GM12878 (cell line): ENCODE results near the gene FOXP1. TPM values are rescaled to one million over a fixed set of nuclear protein-coding genes. Genes with fewer than 3 reads are reported as not detected.

Experiments used
- ATAC-seq: fragments of 200-7000 bp; cut with Tn5 transposase; 3 replicates; pipeline ENCODE4 v1.9.1; 2020; ENCODE audit warnings: mild to moderate bottlenecking, moderate library complexity
- BruUV-seq: library from RNA; stranded (reverse); fragments of 400-500 nt; replicated peaks from 2 replicates; lab custom pipeline; 2021; lab: Mats Ljungman, UMichigan
- CTCF ChIA-PET: fragments of 300-600 bp; sonication (Branson Sonifier 250); formaldehyde crosslinking; extraction: SDS; loops from one replicate; lab custom pipeline; 2021; ENCODE audit warnings: inconsistent platforms; lab: Yijun Ruan, JAX
- POLR2A ChIA-PET: fragments of 350-600 bp; formaldehyde crosslinking; extraction: SDS; loops from one replicate; lab custom pipeline; 2021; ENCODE audit warnings: inconsistent platforms; lab: Charles Lee
- RAD21 ChIA-PET: fragments of 300-600 bp; sonication (Branson Sonifier 250); formaldehyde crosslinking; loops from one replicate; lab custom pipeline; 2023; ENCODE audit warnings: antibody characterized with exemption; ENCODE audit not compliant: unreplicated experiment; lab: Charles Lee
- SMC1A ChIA-PET: fragments of 300-600 bp; sonication (Branson Sonifier 250); formaldehyde crosslinking; loops from one replicate; lab custom pipeline; 2023; ENCODE audit not compliant: unreplicated experiment, uncharacterized antibody; lab: Charles Lee
- DNase-seq: peaks from one replicate; pipeline ENCODE4 v3.0.0-alpha.2; 2011; ENCODE audit warnings: low read depth, low spot score
- FAIRE-seq: peaks from 3 replicates; lab custom pipeline; 2011; peaks lifted over from hg19 to GRCh38; lab: Jason Lieb, UNC
- H2AFZ ChIP-seq: 2 replicates; pipeline ENCODE4 v1.6.0; 2011; ENCODE audit warnings: low read depth, low read length, control low read depth; ENCODE audit not compliant: control insufficient read depth
- H3K27ac ChIP-seq: 2 replicates; pipeline ENCODE4 v1.5.1; 2011; ENCODE audit warnings: control low read depth; ENCODE audit not compliant: control insufficient read depth, insufficient read depth
- H3K27me3 ChIP-seq, 2 experiments: replicated peaks in 1 of 2; 2 replicates each; pipeline versions ENCODE4 v1.6.0 to v1.6.1; 2011; ENCODE audit warnings: low read length in 1 of 2; ENCODE audit not compliant: control insufficient read depth in 2 of 2, insufficient read depth in 2 of 2
- H3K36me3 ChIP-seq, 2 experiments: 2 replicates each; pipeline ENCODE4 v1.5.1; 2011; ENCODE audit warnings: low read length in 1 of 2; ENCODE audit not compliant: control insufficient read depth in 2 of 2, insufficient read depth in 2 of 2
- H3K4me1 ChIP-seq: 2 replicates; pipeline ENCODE4 v1.6.1; 2011; ENCODE audit warnings: mild to moderate bottlenecking, low read length, moderate library complexity, mixed read lengths; ENCODE audit not compliant: control insufficient read depth, insufficient read depth
- H3K4me2 ChIP-seq: 2 replicates; pipeline ENCODE4 v1.6.0; 2011; ENCODE audit warnings: control low read depth; ENCODE audit not compliant: control insufficient read depth, insufficient read depth
- H3K4me3 ChIP-seq: fragments of 200-600 bp; sonication (generic); 2 replicates; pipeline ENCODE4 v1.5.1; 2016
- H3K79me2 ChIP-seq: 2 replicates; pipeline ENCODE4 v1.6.0; 2011; ENCODE audit warnings: low read length; ENCODE audit not compliant: control insufficient read depth, insufficient read depth
- H3K9ac ChIP-seq: 2 replicates; pipeline ENCODE4 v1.8.0; 2011; ENCODE audit warnings: low read length, control low read depth, mixed read lengths; ENCODE audit not compliant: control insufficient read depth, insufficient read depth
- H3K9me3 ChIP-seq: replicated peaks from 3 replicates; pipeline ENCODE4 v1.5.1; 2011; ENCODE audit warnings: mild to moderate bottlenecking, low read length; ENCODE audit not compliant: control insufficient read depth, insufficient read depth
- H4K20me1 ChIP-seq: 2 replicates; pipeline ENCODE4 v1.6.0; 2011; ENCODE audit not compliant: control insufficient read depth, insufficient read depth
- CREB1 ChIP-seq: IDR thresholded peaks from 2 replicates; pipeline ENCODE4 v1.6.1; 2012; ENCODE audit warnings: low read depth, mild to moderate bottlenecking, inconsistent platforms
- HDGF ChIP-seq: fragments of 450-650 bp; IDR thresholded peaks from 2 replicates; pipeline ENCODE4 v1.6.1; 2016; ENCODE audit warnings: antibody characterized with exemption
- RAD21 ChIP-seq: IDR thresholded peaks from 2 replicates; pipeline ENCODE4 v1.6.1; 2011; ENCODE audit warnings: mild to moderate bottlenecking, low read depth, low read length, moderate library complexity; ENCODE audit not compliant: insufficient read depth
- YBX1 ChIP-seq: fragments of 450-650 bp; IDR thresholded peaks from 2 replicates; pipeline ENCODE4 v1.6.1; 2016; ENCODE audit warnings: antibody characterized with exemption
- YY1 ChIP-seq: IDR thresholded peaks from 2 replicates; pipeline ENCODE4 v1.6.1; 2011; ENCODE audit warnings: low read depth, mild to moderate bottlenecking, low read length
- WGBS: methylation state at CpG from one replicate; pipeline ENCODE4 v1.1.6; 2016; ENCODE audit warnings: low lambda C conversion rate; ENCODE audit not compliant: insufficient replicate concordance, insufficient coverage; ENCODE audit errors: missing lambda C conversion rate; 5-methylcytosine and 5-hydroxymethylcytosine counted together
- in situ Hi-C: fragments of 300-500 bp; cut with MboI; formaldehyde crosslinking; loops from 9 replicates; pipeline ENCODE4 v1.14.3; 2018; ENCODE audit warnings: mixed read lengths
- intact Hi-C: fragments of 100-400 bp; cut with micrococcal nuclease; formaldehyde crosslinking; loops from one replicate; pipeline ENCODE4 v1.14.2; 2022; ENCODE audit not compliant: unreplicated experiment
- polyA plus RNA-seq, 11 experiments: library from polyadenylated mRNA; depleted of rRNA in 4 of 11; unstranded in 6 of 11; stranded (reverse) in 5 of 11; fragments of >200 nt; fragmentation: Nextera tagmentation in 4 of 11; fragmentation: Illumina TruSeq in 1 of 11; extraction: Ambion mirVana in 4 of 11; extraction: Trizol in 1 of 11; gene quantifications; 1 replicate in 1 of 11; 2 replicates in 10 of 11; pipeline versions ENCODE4 v1.2.1 to v1.2.3, GENCODE V29; 2011 to 2016; ENCODE audit warnings: inconsistent platforms in 2 of 11, missing spikeins in 2 of 11, low read depth in 1 of 11
- total RNA-seq, 4 experiments: library from RNA; depleted of rRNA in 3 of 4; stranded (reverse); fragments of >200 nt in 3 of 4; fragmentation: Illumina TruSeq in 1 of 4; extraction: Trizol in 1 of 4; gene quantifications; 2 replicates each; pipeline versions ENCODE4 v1.2.1 to v1.2.3, GENCODE V29; 2013 to 2021
- TF ChIP-seq, protein P1 (sequence below): fragments of 450-650 bp; IDR thresholded peaks from 2 replicates; pipeline ENCODE4 v1.6.1; 2017; ENCODE audit warnings: mild to moderate bottlenecking, moderate library complexity
- TF ChIP-seq, protein P2 (sequence below): fragments of 450-650 bp; IDR thresholded peaks from 2 replicates; pipeline ENCODE4 v1.6.1; 2017; ENCODE audit warnings: borderline replicate concordance
- TF ChIP-seq, protein P3 (sequence below): IDR thresholded peaks from 2 replicates; pipeline ENCODE4 v1.6.1; 2011; ENCODE audit warnings: low read depth, low read length, improper control_type of control experiment, borderline replicate concordance

Gene FOXP1
- total and polyA plus RNA-seq, 10 of the 15 experiments (the other 5 are each of a cell fraction or from before 2014, with no cell fraction given): 0.05 to 1.6 (median 0.20) TPM; not detected in 1

DNA sequence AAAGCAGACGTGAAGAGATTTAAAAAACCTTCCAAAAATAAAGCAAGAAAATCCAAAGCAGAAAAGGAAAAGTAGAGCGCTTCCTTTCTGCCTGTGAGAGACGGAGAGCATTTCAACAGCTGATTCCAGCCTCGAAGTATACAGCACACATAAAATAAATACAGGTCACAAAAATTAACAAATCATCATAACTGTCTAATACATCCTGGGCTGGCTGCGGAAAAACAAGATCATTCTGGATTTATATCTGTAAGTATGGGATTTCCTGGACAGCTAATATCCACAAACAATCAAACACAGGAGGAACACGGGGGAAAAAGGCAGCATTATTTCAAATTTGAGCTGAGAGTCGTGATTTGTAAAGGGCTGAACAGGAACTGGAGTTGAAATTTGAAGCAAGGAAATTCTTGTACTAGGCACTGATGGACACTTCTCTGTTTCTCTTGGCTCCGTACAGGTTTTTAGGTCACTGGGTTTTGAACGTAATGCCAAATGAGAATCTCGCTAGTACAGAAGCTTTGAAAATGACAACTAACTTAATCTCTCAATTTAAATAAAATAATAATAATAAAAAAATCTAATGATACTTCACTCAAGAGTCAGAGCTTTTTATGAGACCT lies 577.7 kb downstream of the FOXP1 start:
- no peak for ATAC-seq
- CTCF ChIA-PET: interaction anchor here (0.6 to 4.7 kb wide), 11 partner anchors 11 to 675 kb away, joined by 3 to 30 read pairs (median 4); no protein-coding TSS in a partner anchor

More for the DNA sequence above, 577.7 kb downstream of the FOXP1 start:
- DNase-seq (no peak), FAIRE-seq (no peak)
- no peaks in the 10 kb centered on the region for H3K79me2 ChIP-seq
- in situ Hi-C loops: loop anchor here (10.0 kb wide), 1 partner anchor 589 kb away; no protein-coding TSS in a partner anchor
- POLR2A ChIA-PET: no interaction called here
- TF ChIP-seq YBX1 (no peak), YY1 (no peak), RAD21 (no peak), HDGF (no peak), CREB1 (no peak)
- TF ChIP-seq, protein P1, sequence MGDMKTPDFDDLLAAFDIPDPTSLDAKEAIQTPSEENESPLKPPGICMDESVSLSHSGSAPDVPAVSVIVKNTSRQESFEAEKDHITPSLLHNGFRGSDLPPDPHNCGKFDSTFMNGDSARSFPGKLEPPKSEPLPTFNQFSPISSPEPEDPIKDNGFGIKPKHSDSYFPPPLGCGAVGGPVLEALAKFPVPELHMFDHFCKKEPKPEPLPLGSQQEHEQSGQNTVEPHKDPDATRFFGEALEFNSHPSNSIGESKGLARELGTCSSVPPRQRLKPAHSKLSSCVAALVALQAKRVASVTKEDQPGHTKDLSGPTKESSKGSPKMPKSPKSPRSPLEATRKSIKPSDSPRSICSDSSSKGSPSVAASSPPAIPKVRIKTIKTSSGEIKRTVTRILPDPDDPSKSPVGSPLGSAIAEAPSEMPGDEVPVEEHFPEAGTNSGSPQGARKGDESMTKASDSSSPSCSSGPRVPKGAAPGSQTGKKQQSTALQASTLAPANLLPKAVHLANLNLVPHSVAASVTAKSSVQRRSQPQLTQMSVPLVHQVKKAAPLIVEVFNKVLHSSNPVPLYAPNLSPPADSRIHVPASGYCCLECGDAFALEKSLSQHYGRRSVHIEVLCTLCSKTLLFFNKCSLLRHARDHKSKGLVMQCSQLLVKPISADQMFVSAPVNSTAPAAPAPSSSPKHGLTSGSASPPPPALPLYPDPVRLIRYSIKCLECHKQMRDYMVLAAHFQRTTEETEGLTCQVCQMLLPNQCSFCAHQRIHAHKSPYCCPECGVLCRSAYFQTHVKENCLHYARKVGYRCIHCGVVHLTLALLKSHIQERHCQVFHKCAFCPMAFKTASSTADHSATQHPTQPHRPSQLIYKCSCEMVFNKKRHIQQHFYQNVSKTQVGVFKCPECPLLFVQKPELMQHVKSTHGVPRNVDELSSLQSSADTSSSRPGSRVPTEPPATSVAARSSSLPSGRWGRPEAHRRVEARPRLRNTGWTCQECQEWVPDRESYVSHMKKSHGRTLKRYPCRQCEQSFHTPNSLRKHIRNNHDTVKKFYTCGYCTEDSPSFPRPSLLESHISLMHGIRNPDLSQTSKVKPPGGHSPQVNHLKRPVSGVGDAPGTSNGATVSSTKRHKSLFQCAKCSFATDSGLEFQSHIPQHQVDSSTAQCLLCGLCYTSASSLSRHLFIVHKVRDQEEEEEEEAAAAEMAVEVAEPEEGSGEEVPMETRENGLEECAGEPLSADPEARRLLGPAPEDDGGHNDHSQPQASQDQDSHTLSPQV: no peak
- TF ChIP-seq, protein P2, sequence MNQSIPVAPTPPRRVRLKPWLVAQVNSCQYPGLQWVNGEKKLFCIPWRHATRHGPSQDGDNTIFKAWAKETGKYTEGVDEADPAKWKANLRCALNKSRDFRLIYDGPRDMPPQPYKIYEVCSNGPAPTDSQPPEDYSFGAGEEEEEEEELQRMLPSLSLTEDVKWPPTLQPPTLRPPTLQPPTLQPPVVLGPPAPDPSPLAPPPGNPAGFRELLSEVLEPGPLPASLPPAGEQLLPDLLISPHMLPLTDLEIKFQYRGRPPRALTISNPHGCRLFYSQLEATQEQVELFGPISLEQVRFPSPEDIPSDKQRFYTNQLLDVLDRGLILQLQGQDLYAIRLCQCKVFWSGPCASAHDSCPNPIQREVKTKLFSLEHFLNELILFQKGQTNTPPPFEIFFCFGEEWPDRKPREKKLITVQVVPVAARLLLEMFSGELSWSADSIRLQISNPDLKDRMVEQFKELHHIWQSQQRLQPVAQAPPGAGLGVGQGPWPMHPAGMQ: no peak
- TF ChIP-seq, protein P3, sequence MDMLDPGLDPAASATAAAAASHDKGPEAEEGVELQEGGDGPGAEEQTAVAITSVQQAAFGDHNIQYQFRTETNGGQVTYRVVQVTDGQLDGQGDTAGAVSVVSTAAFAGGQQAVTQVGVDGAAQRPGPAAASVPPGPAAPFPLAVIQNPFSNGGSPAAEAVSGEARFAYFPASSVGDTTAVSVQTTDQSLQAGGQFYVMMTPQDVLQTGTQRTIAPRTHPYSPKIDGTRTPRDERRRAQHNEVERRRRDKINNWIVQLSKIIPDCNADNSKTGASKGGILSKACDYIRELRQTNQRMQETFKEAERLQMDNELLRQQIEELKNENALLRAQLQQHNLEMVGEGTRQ: no peak
- no peak overlapping the region for H3K27ac ChIP-seq
- H3K4me3 ChIP-seq: no peak overlapping the region
- no peaks in the 10 kb centered on the region for H3K36me3 ChIP-seq
- WGBS: 30% methylated on average over 10 of the region's 10 CpGs
- SMC1A ChIA-PET: interaction anchor here (1.0 to 1.6 kb wide), 8 partner anchors 13 to 675 kb away, joined by 3 to 4 read pairs (median 3); no protein-coding TSS in a partner anchor
- BruUV-seq: no TSS peak
- H3K9ac ChIP-seq: no peak overlapping the region
- H3K4me1 ChIP-seq: no peaks in the 10 kb centered on the region
- no peaks in the 10 kb centered on the region for H3K27me3 ChIP-seq
- no peak overlapping the region for H2AFZ ChIP-seq
- no peak overlapping the region for H3K4me2 ChIP-seq
- intact Hi-C loops: loop anchor here (2.0 to 10.0 kb wide), 3 partner anchors 149 to 647 kb away; no protein-coding TSS in a partner anchor
- RAD21 ChIA-PET: interaction anchor here (1.0 to 1.2 kb wide), 2 partner anchors 580 to 646 kb away, joined by 4 read pairs; no protein-coding TSS in a partner anchor
- H3K9me3 ChIP-seq: no peaks in the 10 kb centered on the region
- H4K20me1 ChIP-seq: no peaks in the 10 kb centered on the region
